GM10248 (cell line): ENCODE data around the gene PPM1G.

Source experiments
- CTCF ChIA-PET: fragments of 300-600 bp; sonication (Branson Sonifier 250); formaldehyde crosslinking; extraction: SDS; loops from one replicate; lab custom pipeline; 2021; ENCODE audit warnings: antibody characterized with exemption; lab: Yijun Ruan, JAX
- POLR2A ChIA-PET: fragments of 350-650 bp; sonication (Branson Sonifier 250); formaldehyde crosslinking; extraction: SDS; loops from one replicate; lab custom pipeline; 2020; ENCODE audit warnings: antibody characterized with exemption; lab: Yijun Ruan, JAX
- DNase-seq: peaks from one replicate; pipeline ENCODE4 v3.0.0; 2012; ENCODE audit errors: extremely low spot score
- CTCF ChIP-seq: IDR thresholded peaks from 2 replicates; pipeline ENCODE4 v1.5.1; 2012; ENCODE audit warnings: mild to moderate bottlenecking, low read depth; ENCODE audit errors: extremely low read depth, missing control alignments, control extremely low read depth

The PPM1G gene

GRCh38 chr2:27350106-27350693 lies 59.2 kb downstream of the PPM1G start:
- CTCF ChIA-PET, result interaction anchor here (0.6 to 1.8 kb wide), 4 partner anchors 14 to 270 kb away, joined by 3 to 4 read pairs (median 4); partner anchors contain the start of gene NRBP1
- TF ChIP-seq CTCF, result no peak
- no peak for DNase-seq
- POLR2A ChIA-PET, result interaction anchor here (0.6 kb wide), 1 partner anchor 312 kb away, joined by 3 read pairs; no protein-coding TSS in a partner anchor

- ChIA-PET CTCF (interaction anchor here (0.6 to 1.4 kb wide), 2 partner anchors 13 to 17 kb away, joined by 3 read pairs; no protein-coding TSS in a partner anchor), POLR2A (no interaction called here)
- DNase-seq, result no peak
- TF ChIP-seq CTCF, result no peak
These were observed 61.8 kb downstream of the PPM1G start for GRCh38 chr2:27347641-27348040.

GRCh38 chr2:27336173-27336572 lies 73.2 kb downstream of the PPM1G start:
- no peak for TF ChIP-seq CTCF
- CTCF ChIA-PET, result interaction anchor here (0.8 to 1.5 kb wide), 4 partner anchors 9 to 181 kb away, joined by 3 to 4 read pairs (median 4); no protein-coding TSS in a partner anchor
- POLR2A ChIA-PET, result no interaction called here
- DNase-seq, result no peak

GRCh38 chr2:27335311-27335710 lies 74.1 kb downstream of the PPM1G start:
- ChIA-PET POLR2A (no interaction called here), CTCF (interaction anchor here (1.1 to 1.2 kb wide), 3 partner anchors 9 to 32 kb away, joined by 3 to 4 read pairs (median 4); no protein-coding TSS in a partner anchor)
- no peak for DNase-seq
- no peak for TF ChIP-seq CTCF
